Measurements from ENCODE around the gene SH3TC2. TPM values are rescaled to one million over a fixed set of nuclear protein-coding genes. Genes with fewer than 3 reads are reported as not detected.
A peak's percentile ranks its signal among the peaks of the same experiment; 100 is the strongest.

Gene SH3TC2
- total and polyA plus RNA-seq, 8 donors = under 0.01 to 3.1 (median 0.46) TPM; not detected in 1

DNA sequence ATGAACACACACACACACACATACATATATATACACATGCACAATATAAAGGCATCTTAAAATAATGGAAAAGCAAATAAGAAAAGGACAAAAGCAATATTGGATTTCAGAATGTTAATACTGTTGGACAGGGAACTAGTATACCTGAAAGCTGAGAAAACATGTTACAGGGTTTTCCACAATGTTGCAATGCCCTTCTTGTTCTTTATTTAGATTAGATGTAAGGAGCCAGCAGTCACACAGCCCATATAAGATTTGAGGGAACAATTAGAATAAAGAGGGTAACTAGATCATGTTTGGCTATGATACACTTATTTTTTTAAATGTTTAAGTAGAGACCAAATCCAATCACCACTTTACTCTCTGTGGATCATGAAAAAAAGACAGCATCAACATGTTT lies 61.7 kb downstream of the SH3TC2 start:
- no peak overlapping the region for H3K27ac ChIP-seq
- TF ChIP-seq POLR2A (IDR thresholded peaks at IDR 0.05) = no peak
- no peak for TF ChIP-seq POLR2AphosphoS5 (IDR thresholded peaks at IDR 0.05)
- no peak for TF ChIP-seq EP300 (IDR thresholded peaks at IDR 0.05)
- TF ChIP-seq, protein P1, sequence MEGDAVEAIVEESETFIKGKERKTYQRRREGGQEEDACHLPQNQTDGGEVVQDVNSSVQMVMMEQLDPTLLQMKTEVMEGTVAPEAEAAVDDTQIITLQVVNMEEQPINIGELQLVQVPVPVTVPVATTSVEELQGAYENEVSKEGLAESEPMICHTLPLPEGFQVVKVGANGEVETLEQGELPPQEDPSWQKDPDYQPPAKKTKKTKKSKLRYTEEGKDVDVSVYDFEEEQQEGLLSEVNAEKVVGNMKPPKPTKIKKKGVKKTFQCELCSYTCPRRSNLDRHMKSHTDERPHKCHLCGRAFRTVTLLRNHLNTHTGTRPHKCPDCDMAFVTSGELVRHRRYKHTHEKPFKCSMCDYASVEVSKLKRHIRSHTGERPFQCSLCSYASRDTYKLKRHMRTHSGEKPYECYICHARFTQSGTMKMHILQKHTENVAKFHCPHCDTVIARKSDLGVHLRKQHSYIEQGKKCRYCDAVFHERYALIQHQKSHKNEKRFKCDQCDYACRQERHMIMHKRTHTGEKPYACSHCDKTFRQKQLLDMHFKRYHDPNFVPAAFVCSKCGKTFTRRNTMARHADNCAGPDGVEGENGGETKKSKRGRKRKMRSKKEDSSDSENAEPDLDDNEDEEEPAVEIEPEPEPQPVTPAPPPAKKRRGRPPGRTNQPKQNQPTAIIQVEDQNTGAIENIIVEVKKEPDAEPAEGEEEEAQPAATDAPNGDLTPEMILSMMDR (IDR thresholded peaks at IDR 0.05) = no peak
- H3K27me3 ChIP-seq = no peaks in the 10 kb centered on the region
- H3K4me1 ChIP-seq = peaks cover 0 to 48% (median 3%) of the 10 kb centered on the region in 4 donors
- H3K36me3 ChIP-seq = no peaks in the 10 kb centered on the region
- DNase-seq = no peak
- H3K9me3 ChIP-seq = no peaks in the 10 kb centered on the region
- H3K4me3 ChIP-seq = no peak overlapping the region
- intact Hi-C loops (cut with DNase I; ENCODE audit: low total_unique reads) = loop anchor here (10.0 kb wide), 1 partner anchor 266 kb away; no protein-coding TSS in a partner anchor

DNA sequence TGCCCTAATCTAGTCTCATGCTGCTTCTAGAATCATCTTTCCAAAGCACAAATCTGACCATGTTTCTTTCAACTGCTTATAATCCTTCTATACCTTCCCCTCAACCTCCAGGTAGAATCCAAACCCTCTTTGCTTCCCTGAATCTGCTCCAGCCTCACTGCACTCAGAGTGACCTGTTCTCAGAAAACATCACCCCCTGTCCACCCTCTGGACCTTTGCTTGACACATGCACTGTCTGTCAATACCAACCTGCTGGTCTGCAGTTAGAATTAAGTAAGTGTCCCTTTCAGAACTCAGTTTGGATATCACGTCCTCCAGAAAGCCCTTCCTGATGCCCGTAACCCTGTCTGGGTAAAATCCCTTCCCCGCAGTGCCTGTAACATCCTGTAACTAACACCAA lies 63.1 kb downstream of the SH3TC2 start:
- H3K27me3 ChIP-seq = no peaks in the 10 kb centered on the region
- H3K27ac ChIP-seq = peak overlapping the region in 1 of 5 donors; percentile 27
- H3K4me1 ChIP-seq = peaks cover 0 to 43% (median 3%) of the 10 kb centered on the region in 4 donors
- H3K4me3 ChIP-seq = no peak overlapping the region
- TF ChIP-seq, protein P1 (IDR thresholded peaks at IDR 0.05) = no peak
- TF ChIP-seq EP300 (IDR thresholded peaks at IDR 0.05) (no peak), POLR2AphosphoS5 (IDR thresholded peaks at IDR 0.05) (no peak), POLR2A (IDR thresholded peaks at IDR 0.05) (no peak)
- 72 to 81% (median 75%) methylated on average over 3 of the region's 3 CpGs for WGBS, 5 donors
- no peaks in the 10 kb centered on the region for H3K36me3 ChIP-seq
- H3K9me3 ChIP-seq = no peaks in the 10 kb centered on the region
- intact Hi-C loops (cut with DNase I; ENCODE audit: low total_unique reads) = loop anchor here (10.0 kb wide), 1 partner anchor 265 kb away; no protein-coding TSS in a partner anchor
- DNase-seq = no peak

DNA sequence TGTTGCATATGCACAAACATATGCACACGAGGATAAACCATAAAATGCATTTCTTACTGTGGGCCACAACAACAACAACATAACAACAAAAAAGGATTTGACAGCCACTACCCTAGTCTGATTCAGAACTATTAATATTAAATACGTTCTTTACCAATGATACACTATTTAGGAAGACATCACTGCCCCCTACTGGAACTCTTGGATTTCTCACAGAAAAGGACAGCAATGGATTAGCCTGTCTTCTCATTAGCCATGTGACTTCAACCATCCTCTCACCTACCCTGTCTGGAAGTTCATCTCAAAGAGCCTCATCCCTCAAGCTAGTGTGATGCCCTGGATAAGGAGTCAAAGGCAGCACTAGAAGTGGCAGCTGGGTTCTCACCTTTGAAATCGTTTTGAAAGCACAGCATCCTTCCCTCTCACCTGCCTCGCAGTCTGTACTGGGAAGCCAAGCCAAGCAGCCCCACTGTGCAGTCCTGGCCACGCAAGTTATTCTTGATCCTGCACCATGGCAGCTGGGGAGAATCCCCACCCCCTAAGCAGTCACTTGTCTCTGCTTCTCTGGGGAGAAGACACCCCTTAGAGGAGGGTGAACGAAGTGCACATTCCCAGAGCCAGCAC lies 64.6 kb downstream of the SH3TC2 start:
- no peak for TF ChIP-seq EP300 (IDR thresholded peaks at IDR 0.05)
- TF ChIP-seq, protein P1 (IDR thresholded peaks at IDR 0.05) = peak in 5 of 7 experiments; percentile 40 to 63 (median 52)
- TF ChIP-seq POLR2A (IDR thresholded peaks at IDR 0.05) = no peak
- TF ChIP-seq POLR2AphosphoS5 (IDR thresholded peaks at IDR 0.05) = no peak
- Histone ChIP-seq H3K27ac (no peak overlapping the region), H3K4me1 (peaks cover 0 to 39% (median 3%) of the 10 kb centered on the region in 4 donors), H3K4me3 (no peak overlapping the region), H3K9me3 (no peaks in the 10 kb centered on the region), H3K36me3 (no peaks in the 10 kb centered on the region), H3K27me3 (no peaks in the 10 kb centered on the region)
- intact Hi-C loops (cut with DNase I; ENCODE audit: low total_unique reads) = no loop called here
- WGBS, 5 donors = 47 to 56% (median 51%) methylated on average over 6 of the region's 6 CpGs
- DNase-seq = peak in 1 of 2 donors; percentile 71

DNA sequence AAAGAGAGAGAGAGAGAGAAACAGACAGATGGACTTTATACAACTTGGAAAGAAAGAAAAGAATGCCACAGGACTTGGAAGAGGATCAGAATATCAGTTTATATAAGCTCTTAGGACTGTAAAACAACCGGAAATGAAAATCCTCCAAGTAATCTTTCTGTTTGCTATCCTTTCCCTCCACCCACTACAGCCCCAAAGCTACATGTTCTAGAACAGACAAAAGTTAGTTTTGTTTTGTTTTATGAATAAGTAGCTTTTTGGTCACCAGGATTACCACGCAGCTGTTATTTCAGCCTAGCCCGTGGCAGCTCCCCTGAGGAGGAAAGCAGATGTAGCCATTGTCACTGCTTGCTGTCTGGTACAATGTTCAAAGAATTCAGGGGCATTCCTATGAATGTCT lies 66.6 kb downstream of the SH3TC2 start:
- TF ChIP-seq, protein P1 (IDR thresholded peaks at IDR 0.05) = no peak
- no peak for TF ChIP-seq POLR2A (IDR thresholded peaks at IDR 0.05)
- no peak for TF ChIP-seq POLR2AphosphoS5 (IDR thresholded peaks at IDR 0.05)
- TF ChIP-seq EP300 (IDR thresholded peaks at IDR 0.05) = no peak
- H3K27ac ChIP-seq = no peak overlapping the region
- no peaks in the 10 kb centered on the region for H3K9me3 ChIP-seq
- intact Hi-C loops (cut with DNase I; ENCODE audit: low total_unique reads) = no loop called here
- H3K4me1 ChIP-seq = peaks cover 0 to 27% (median 3%) of the 10 kb centered on the region in 4 donors
- WGBS, 5 donors = 38 to 45% (median 42%) methylated on average over 3 of the region's 3 CpGs
- no peaks in the 10 kb centered on the region for H3K27me3 ChIP-seq
- no peaks in the 10 kb centered on the region for H3K36me3 ChIP-seq
- H3K4me3 ChIP-seq = no peak overlapping the region
- DNase-seq = no peak
